Femur (tissue), 1 donor: ENCODE results near the gene ADK.
A peak's percentile ranks its signal among the peaks of the same experiment; 100 is the strongest.

ENCODE experiments used
- DNase-seq: peaks from one replicate; pipeline ENCODE4 v3.0.0-alpha.2; 2017

The ADK gene

GRCh38 chr10:74753442-74754211 is 602.6 kb downstream of the ADK start:
- peak; percentile 40 for DNase-seq

- no peak for DNase-seq
These were observed 603.4 kb downstream of the ADK start for GRCh38 chr10:74754381-74754821.

- DNase-seq = no peak
These were observed 604.3 kb downstream of the ADK start for GRCh38 chr10:74755273-74755672.
